Nephron (organoid): ENCODE results near the gene CTRB1.
A peak's percentile ranks its signal among the peaks of the same experiment; 100 is the strongest.

ENCODE experiments used
- H3K27ac Mint-ChIP-seq, 3 experiments: 2 replicates each; pipeline ENCODE4 v1.8.0; 2020; ENCODE audit warnings: mixed read lengths in 3 of 3, mild to moderate bottlenecking in 2 of 3, moderate library complexity in 1 of 3
- H3K27me3 Mint-ChIP-seq: 2 replicates; pipeline ENCODE4 v1.8.0; 2021; ENCODE audit warnings: low read depth, mild to moderate bottlenecking, moderate library complexity, mixed read lengths
- H3K36me3 Mint-ChIP-seq: 2 replicates; pipeline ENCODE4 v1.8.0; 2020; ENCODE audit warnings: low read depth, mixed read lengths
- H3K4me1 Mint-ChIP-seq: 2 replicates; pipeline ENCODE4 v1.8.0; 2020; ENCODE audit warnings: mixed read lengths
- H3K4me3 Mint-ChIP-seq, 3 experiments: 2 replicates each; pipeline ENCODE4 v1.8.0; 2020; ENCODE audit warnings: mild to moderate bottlenecking in 3 of 3, mixed read lengths in 3 of 3, moderate library complexity in 2 of 3
- H3K9me3 Mint-ChIP-seq: 2 replicates; pipeline ENCODE4 v1.8.0; 2020; ENCODE audit warnings: mixed read lengths
- TF ChIP-seq, protein P1 (sequence below), 3 experiments: fragments of 200-600 bp; sonication (generic); IDR thresholded peaks; one replicate each; pipeline ENCODE4 v1.5.0; 2021; ENCODE audit warnings: antibody characterized with exemption in 3 of 3; ENCODE audit not compliant: unreplicated experiment in 3 of 3

Gene CTRB1

DNA sequence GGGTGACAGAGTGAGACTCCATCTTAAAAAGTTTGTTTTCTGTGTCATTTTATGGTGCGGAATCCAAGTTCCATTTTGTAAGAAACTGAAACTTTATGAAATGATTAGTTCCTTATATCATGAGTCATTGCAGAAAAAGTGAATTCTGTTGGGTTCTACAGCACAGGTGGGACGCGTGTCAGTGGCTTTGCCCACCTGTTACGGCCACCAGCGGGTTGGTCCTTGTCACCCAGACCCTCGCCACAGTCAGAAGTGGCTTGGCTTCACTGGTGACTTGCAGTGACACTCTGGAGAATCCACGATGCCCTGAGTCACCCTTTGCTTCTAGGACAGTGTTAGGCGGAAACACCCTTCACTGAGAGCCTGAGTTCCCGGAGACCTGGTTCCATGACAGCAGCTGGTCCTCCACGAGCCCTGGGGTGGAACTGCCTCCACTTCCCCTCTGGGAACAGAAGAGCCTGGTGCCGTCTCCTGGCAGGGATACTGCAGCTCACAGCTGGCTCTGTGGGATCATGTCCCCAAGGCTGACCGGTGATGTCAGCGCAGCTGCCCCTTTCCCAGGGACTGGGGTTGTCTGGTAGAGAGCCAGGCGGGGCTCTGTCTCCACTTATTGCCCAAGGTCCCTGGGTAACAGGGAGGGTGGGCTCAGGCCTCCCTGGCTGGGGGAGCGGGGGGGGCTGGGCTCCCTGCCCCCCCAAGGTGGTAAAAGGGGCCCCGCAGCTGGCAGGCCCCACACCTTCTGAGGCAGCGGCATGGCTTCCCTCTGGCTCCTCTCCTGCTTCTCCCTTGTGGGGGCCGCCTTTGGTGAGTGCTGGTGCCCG lies at the start of gene CTRB1:
Gene CTRB1, plus strand, starts transcription at position 733 of the 821 bp plus-strand sequence. Its CDS starts 20 bp downstream, at position 753.
- Mint-ChIP-seq H3K9me3 (no peaks in the 10 kb centered on the region), H3K4me1 (peaks cover 5% of the 10 kb centered on the region)

DNA sequence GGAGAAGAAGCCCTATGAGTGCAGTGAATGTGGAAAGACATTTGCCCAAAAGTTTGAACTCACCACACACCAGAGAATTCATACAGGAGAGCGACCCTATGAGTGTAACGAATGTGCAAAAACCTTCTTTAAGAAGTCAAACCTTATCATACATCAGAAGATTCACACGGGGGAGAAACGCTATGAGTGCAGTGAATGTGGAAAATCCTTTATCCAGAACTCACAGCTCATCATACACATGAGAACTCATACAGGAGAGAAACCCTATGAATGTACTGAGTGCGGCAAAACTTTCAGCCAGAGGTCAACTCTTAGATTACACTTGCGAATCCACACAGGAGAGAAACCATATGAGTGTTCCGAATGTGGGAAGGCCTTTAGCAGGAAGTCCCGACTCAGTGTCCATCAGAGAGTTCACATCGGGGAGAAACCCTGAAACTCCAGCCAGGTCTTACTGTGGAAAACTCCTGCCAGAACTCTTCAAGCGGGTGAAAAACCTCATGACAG lies 48.8 kb upstream of the CTRB1 start:
- H3K4me3 Mint-ChIP-seq = no peak overlapping the region
- H3K36me3 Mint-ChIP-seq = peaks cover 97% of the 10 kb centered on the region
- no peak overlapping the region for H3K27ac Mint-ChIP-seq
- TF ChIP-seq, protein P1, sequence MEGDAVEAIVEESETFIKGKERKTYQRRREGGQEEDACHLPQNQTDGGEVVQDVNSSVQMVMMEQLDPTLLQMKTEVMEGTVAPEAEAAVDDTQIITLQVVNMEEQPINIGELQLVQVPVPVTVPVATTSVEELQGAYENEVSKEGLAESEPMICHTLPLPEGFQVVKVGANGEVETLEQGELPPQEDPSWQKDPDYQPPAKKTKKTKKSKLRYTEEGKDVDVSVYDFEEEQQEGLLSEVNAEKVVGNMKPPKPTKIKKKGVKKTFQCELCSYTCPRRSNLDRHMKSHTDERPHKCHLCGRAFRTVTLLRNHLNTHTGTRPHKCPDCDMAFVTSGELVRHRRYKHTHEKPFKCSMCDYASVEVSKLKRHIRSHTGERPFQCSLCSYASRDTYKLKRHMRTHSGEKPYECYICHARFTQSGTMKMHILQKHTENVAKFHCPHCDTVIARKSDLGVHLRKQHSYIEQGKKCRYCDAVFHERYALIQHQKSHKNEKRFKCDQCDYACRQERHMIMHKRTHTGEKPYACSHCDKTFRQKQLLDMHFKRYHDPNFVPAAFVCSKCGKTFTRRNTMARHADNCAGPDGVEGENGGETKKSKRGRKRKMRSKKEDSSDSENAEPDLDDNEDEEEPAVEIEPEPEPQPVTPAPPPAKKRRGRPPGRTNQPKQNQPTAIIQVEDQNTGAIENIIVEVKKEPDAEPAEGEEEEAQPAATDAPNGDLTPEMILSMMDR (IDR thresholded peaks at IDR 0.05; ENCODE audit: unreplicated experiment in 3 of 3) = no peak
- no peaks in the 10 kb centered on the region for H3K27me3 Mint-ChIP-seq
- no peaks in the 10 kb centered on the region for H3K4me1 Mint-ChIP-seq
- peaks cover 87% of the 10 kb centered on the region for H3K9me3 Mint-ChIP-seq

More for the DNA sequence above, at the start of gene CTRB1:
- Mint-ChIP-seq H3K4me3 (no peak within 1 kb of the TSS), H3K27ac (peak within 1 kb of the TSS in 2 of 3 experiments; percentile 4 to 21), H3K36me3 (no peaks in the 10 kb centered on the region), H3K27me3 (no peaks in the 10 kb centered on the region)
- TF ChIP-seq, protein P1 (IDR thresholded peaks at IDR 0.05; ENCODE audit: unreplicated experiment in 3 of 3) = no peak

GRCh38 chr16:75172578-75172977 lies 46.2 kb upstream of the CTRB1 start:
- Mint-ChIP-seq H3K27me3 (no peaks in the 10 kb centered on the region), H3K36me3 (peaks cover 82% of the 10 kb centered on the region), H3K4me3 (no peak overlapping the region), H3K9me3 (peaks cover 82% of the 10 kb centered on the region), H3K4me1 (no peaks in the 10 kb centered on the region), H3K27ac (no peak overlapping the region)
- TF ChIP-seq, protein P1 (IDR thresholded peaks at IDR 0.05; ENCODE audit: unreplicated experiment in 3 of 3) = no peak

- Mint-ChIP-seq H3K27me3 (no peaks in the 10 kb centered on the region), H3K36me3 (peaks cover 61% of the 10 kb centered on the region), H3K9me3 (peaks cover 73% of the 10 kb centered on the region), H3K27ac (no peak overlapping the region), H3K4me3 (no peak overlapping the region), H3K4me1 (no peaks in the 10 kb centered on the region)
- TF ChIP-seq, protein P1 (IDR thresholded peaks at IDR 0.05; ENCODE audit: unreplicated experiment in 3 of 3) = no peak
Measured at GRCh38 chr16:75175074-75175473, 43.7 kb upstream of the CTRB1 start.

- Mint-ChIP-seq H3K4me3 (no peak overlapping the region), H3K36me3 (peaks cover 43% of the 10 kb centered on the region), H3K9me3 (peaks cover 63% of the 10 kb centered on the region), H3K27me3 (no peaks in the 10 kb centered on the region), H3K4me1 (no peaks in the 10 kb centered on the region), H3K27ac (no peak overlapping the region)
- TF ChIP-seq, protein P1 (IDR thresholded peaks at IDR 0.05; ENCODE audit: unreplicated experiment in 3 of 3) = no peak
Measured at GRCh38 chr16:75176926-75177325, 41.9 kb upstream of the CTRB1 start.
